Inferior parietal cortex (tissue), 1 donor: ENCODE results near the gene HMCN2.

Experiments
- DNase-seq: peaks from one replicate; pipeline ENCODE4 v3.0.0-alpha.2; 2016; ENCODE audit errors: extremely low spot score

The HMCN2 gene

GRCh38 chr9:130265431-130266235, at the start of gene HMCN2:
Gene HMCN2 (plus strand): TSS chr9:130265760. CDS start chr9:130265879, 119 bp downstream.
- DNase-seq: no peak

- DNase-seq: no peak
These were observed 47.7 kb upstream of the HMCN2 start for GRCh38 chr9:130217838-130218237.

- DNase-seq: no peak
These were observed 45.9 kb upstream of the HMCN2 start for GRCh38 chr9:130219661-130220096.

GRCh38 chr9:130220352-130220751, 45.2 kb upstream of the HMCN2 start:
- DNase-seq: no peak

GRCh38 chr9:130222833-130223232, 42.7 kb upstream of the HMCN2 start:
- DNase-seq: no peak

GRCh38 chr9:130225071-130225470, 40.5 kb upstream of the HMCN2 start:
- DNase-seq: no peak

GRCh38 chr9:130225586-130225985, 40.0 kb upstream of the HMCN2 start:
- no peak for DNase-seq

- no peak for DNase-seq
These were observed 39.4 kb upstream of the HMCN2 start for GRCh38 chr9:130226112-130226511.

GRCh38 chr9:130227833-130228232, 37.7 kb upstream of the HMCN2 start:
- DNase-seq: no peak

- DNase-seq: no peak
These were observed 35.8 kb upstream of the HMCN2 start for GRCh38 chr9:130229759-130230158.

- no peak for DNase-seq
These were observed 34.9 kb upstream of the HMCN2 start for GRCh38 chr9:130230631-130231030.

GRCh38 chr9:130232899-130233586, 32.5 kb upstream of the HMCN2 start:
- no peak for DNase-seq

GRCh38 chr9:130233587-130233945, 32.0 kb upstream of the HMCN2 start:
- no peak for DNase-seq

GRCh38 chr9:130234340-130235260, 31.0 kb upstream of the HMCN2 start:
- DNase-seq: no peak

GRCh38 chr9:130235558-130236435, 29.8 kb upstream of the HMCN2 start:
- DNase-seq: peak; percentile 75

- no peak for DNase-seq
These were observed 29.0 kb upstream of the HMCN2 start for GRCh38 chr9:130236436-130236985.

GRCh38 chr9:130237076-130237475, 28.5 kb upstream of the HMCN2 start:
- no peak for DNase-seq

- DNase-seq: no peak
These were observed 27.6 kb upstream of the HMCN2 start for GRCh38 chr9:130237763-130238524.

- DNase-seq: no peak
These were observed 26.2 kb upstream of the HMCN2 start for GRCh38 chr9:130239363-130239695.

GRCh38 chr9:130239741-130240241, 25.8 kb upstream of the HMCN2 start:
- no peak for DNase-seq
